ENCODE results near the gene MINDY1. TPM values are rescaled to one million over a fixed set of nuclear protein-coding genes. Genes with fewer than 3 reads are reported as not detected.

Gene MINDY1
- total and polyA plus RNA-seq, 9 of the 15 experiments (the other 6 are each of a cell fraction or from before 2014, with no cell fraction given) = 0.49 to 11.0 (median 6.0) TPM

GRCh38 chr1:151048645-151049032 is 41.9 kb upstream of the MINDY1 start (continued):
- no peak for TF ChIP-seq ZNF512 (tag; IDR thresholded peaks at IDR 0.05)
- TF ChIP-seq ZNF76 (CRISPR knock-in tag; IDR thresholded peaks at IDR 0.05; ENCODE audit: borderline replicate concordance) = no peak
- TF ChIP-seq PHF8 (IDR thresholded peaks at IDR 0.05; ENCODE audit: borderline replicate concordance, low read length) = no peak
- TF ChIP-seq TEAD4 (IDR thresholded peaks at IDR 0.05; ENCODE audit: low read length) = no peak
- TF ChIP-seq TEAD4 (CRISPR knock-in tag; IDR thresholded peaks at IDR 0.05; ENCODE audit: borderline replicate concordance) = 0 out of 2 replicates have a peak, but pooled peaks have one; percentile 5
- TF ChIP-seq THRB (CRISPR knock-in tag; conservative IDR thresholded peaks at IDR 0.05) = no peak
- no peak for TF ChIP-seq IRF9 (tag; IDR thresholded peaks at IDR 0.05)

All from K562 (cell line).